Anterior cingulate cortex (tissue), 58 donors: ENCODE measurements around the gene NKAIN1.
A peak's percentile ranks its signal among the peaks of the same experiment; 100 is the strongest.
"Not testable (repeated sequence)": the region's sequence is repeated elsewhere in the genome, so short reads cannot be mapped to it uniquely, and the experiment has no call there.

ENCODE experiments used
- DNase-seq, 58 donors: peaks; one replicate each; lab custom pipeline; 2025; lab: John Stamatoyannopoulos, UW

NKAIN1 gene

GRCh38 chr1:31239653-31240241 is at the start of gene NKAIN1:
TSS of gene NKAIN1 (minus strand) at chr1:31239887. CDS start at chr1:31239547, 340 bp downstream.
- peak in 14 of 58 donors; percentile 8 to 45 (median 20) for DNase-seq

- no peak for DNase-seq
These were observed 49.3 kb upstream of the NKAIN1 start for GRCh38 chr1:31289021-31289420.

GRCh38 chr1:31287791-31288190 is 48.1 kb upstream of the NKAIN1 start:
- DNase-seq, result not testable (repeated sequence)

- not testable (repeated sequence) for DNase-seq
These were observed 42.7 kb upstream of the NKAIN1 start for GRCh38 chr1:31282426-31282825.

GRCh38 chr1:31273619-31274018 is 33.9 kb upstream of the NKAIN1 start:
- no peak for DNase-seq

- no peak for DNase-seq
These were observed 32.7 kb upstream of the NKAIN1 start for GRCh38 chr1:31272369-31272768.

GRCh38 chr1:31266547-31266946 is 26.9 kb upstream of the NKAIN1 start:
- DNase-seq, result peak in 1 of 58 donors; percentile 2

GRCh38 chr1:31264790-31265386 is 25.2 kb upstream of the NKAIN1 start:
- DNase-seq, result no peak

- no peak for DNase-seq
These were observed 23.7 kb upstream of the NKAIN1 start for GRCh38 chr1:31263408-31263807.

- DNase-seq, result not testable (repeated sequence)
These were observed 22.7 kb upstream of the NKAIN1 start for GRCh38 chr1:31262393-31262792.

DNA sequence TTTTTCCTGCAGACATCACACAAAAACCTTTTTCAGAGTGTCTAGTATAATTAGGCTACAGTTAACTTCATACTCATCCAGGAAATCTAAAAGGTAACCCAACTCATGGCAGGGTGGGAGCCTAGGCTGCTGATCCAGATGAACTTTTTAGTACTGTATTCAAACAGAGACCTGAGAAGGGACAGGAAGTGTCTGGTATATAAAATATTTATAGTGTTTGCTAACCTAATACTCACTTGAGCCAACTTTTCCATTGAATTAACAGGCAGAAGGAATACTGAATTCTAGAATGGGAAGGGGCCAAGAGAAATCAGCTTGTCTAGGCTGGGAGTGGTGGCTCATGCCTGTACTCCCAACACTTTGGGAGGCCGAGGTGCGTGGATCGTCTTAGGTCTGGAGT is 22.2 kb upstream of the NKAIN1 start:
- DNase-seq, result no peak

GRCh38 chr1:31259746-31260145 is 20.1 kb upstream of the NKAIN1 start:
- no peak for DNase-seq

DNA sequence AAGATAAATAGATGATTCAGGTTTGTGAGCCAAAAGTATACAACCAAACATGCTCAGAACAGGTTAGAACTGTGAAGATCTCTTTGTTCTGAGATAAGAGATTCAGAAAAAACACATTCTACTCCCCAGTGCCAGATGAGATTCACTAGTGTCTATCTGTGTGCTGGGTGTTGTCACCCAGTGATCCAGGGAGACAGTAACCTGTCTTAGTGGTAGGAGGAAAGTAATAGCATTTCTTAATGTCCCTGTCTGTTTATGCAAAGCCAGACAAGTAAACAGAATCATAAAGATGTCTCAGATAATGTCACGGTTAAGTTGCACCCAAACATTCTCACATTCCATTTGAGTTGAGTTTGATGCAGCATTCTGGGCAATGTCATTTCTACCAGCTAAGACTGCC is 18.9 kb upstream of the NKAIN1 start:
- no peak for DNase-seq

GRCh38 chr1:31257213-31257612 is 17.5 kb upstream of the NKAIN1 start:
- no peak for DNase-seq

DNA sequence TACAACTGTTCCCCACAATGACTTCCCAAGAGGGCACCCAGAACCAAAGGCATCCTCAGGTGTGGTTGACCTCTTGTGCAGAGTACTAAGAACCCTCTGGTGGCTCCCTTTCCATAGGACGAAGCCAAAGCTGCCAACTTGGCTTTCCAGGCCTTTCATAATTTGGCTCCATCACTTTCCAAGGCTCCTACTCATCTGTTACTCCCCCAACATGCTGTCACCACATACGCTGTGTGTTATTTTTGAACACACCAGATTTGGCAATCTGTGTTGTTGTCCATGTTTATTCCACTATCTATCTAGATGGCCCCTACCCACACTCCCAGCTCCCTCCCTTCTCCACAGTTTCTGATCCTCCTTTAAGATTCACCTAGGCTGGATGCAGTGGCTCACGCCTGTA is 10.2 kb upstream of the NKAIN1 start:
- DNase-seq, result peak in 7 of 58 donors; percentile 5 to 32 (median 12)

DNA sequence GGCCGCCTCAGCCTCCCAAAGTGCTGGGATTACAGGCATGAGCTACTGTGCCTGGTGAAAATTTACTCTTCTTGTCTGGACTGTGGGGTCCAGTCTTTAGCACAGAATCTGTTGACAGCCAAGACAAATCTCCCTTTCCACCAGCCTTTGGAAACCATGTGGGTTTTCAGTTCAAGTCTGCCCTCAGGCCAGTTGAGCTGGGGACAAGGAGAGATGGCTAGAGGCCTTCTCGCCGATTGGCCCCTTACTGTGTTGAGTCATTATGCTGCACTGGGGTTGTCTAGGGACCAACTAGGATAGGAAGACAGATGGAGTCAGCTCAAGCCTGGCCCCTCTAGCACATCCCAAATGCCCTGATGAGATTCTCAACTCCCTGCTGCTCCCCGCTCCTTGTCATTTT is 8.6 kb upstream of the NKAIN1 start:
- no peak for DNase-seq

DNA sequence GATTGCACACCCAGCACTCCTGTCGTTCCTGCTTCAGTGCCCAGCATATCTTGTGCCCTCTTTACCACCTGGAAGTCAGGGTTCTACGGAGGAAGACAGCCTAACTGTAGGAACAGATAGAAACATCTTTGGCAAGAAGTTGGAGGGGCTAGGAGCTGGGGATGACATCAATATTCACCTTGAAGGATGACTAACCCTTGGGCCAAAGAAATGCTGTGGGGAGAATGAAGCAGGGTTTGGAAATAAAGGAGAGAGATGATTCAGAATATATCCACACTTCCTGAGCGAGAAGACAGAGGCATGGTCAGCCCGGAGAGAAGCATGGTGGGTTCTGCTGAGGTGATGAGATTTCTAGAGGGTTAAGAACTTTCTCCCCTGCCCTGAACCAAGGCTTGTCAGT is 4.6 kb upstream of the NKAIN1 start:
- DNase-seq, result no peak

DNA sequence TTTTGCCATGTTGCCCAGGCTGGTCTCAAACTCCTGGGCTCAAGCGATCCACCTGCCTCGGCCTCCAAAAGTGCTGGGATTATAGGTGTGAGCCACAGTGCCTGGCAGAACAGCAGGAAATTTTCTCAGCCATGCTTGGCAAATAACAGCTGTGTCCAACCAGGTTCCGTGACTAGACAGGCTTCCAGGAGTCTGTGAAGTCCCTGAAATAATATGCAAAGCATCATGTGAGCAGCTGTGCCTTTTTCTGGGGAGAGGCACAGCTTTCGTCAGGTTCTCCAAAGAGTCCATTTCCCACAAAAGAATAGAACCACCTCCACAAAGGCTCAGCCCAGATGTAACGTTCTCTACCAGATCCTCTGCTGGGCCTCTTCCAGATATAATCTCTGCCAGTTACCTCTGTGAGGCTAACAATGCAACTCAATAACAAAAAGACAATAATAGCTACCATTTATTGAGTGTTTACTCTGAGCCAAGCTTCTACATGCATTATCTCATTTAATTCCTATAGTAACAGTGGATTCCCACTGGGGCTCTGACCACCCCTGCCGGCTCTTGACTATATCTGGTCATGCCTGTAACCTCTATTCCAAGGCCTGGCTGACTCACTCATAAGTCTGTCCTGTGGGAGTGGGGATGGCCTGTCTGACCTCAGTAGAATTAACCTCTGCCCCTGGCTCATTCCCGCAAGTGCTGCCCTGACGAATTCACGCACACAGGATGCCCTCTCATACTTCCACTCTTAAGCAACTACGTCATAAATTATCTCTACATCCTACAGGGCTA is 4.0 kb upstream of the NKAIN1 start:
- DNase-seq, result peak in 2 of 58 donors; percentile 12 to 41

DNA sequence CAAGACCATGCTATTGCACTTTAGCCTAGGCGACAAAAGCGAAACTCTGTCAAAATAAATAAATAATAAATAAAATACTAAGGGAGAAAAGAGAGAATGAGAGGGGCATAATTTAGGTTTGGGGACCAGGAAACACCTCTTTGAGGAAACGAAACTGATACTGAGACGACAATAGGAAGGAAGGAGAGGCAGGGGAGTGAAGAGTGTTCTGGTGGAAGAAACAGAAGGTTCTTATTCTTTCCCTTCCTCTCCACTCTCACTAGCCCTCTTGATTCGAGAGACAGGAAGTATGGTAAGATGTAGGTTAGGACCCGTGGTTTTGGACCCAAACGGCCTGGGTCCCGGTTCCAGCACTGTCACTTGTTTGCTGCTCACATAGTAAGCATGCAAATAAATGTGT is 1.6 kb upstream of the NKAIN1 start:
- DNase-seq, result no peak

DNA sequence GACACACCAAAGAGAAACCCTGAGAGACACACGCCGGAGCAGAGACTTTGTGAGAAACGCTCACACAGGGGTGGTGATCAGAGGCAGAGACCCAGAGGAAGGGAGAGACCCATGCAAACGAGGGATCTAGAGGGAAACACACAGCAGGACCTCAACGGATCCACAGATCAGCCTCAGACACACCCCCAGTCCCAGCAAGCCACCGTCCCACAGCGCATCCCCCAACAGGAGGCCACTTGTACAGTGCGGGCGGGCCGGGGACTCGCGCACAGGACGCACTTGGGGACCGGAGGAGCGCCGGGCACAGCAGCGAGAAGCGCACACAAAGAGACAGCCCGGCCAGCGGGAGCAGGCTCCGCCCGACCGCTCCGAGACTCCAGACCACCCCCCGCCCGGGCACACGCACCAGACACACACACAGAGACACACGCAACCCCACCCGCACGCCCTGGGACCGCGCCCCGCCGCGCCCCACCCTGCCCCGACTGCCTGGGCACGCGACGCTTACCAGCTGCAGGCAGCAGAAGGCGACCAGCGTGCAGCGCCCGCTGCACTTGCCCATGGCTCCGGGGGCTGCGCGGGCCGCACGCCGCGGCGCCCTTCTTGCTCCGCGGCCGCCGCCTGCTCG is 587 bp downstream of the NKAIN1 start:
- DNase-seq, result peak in 10 of 58 donors; percentile 14 to 49 (median 32)

- peak in 1 of 58 donors; percentile 20 for DNase-seq
These were observed 1.1 kb downstream of the NKAIN1 start for GRCh38 chr1:31238612-31238985.
